Activated CD8-positive, alpha-beta T cell treated with anti-CD3 and anti-CD28 coated beads for 36 hours (primary cell): Measurements from ENCODE around the gene AP4B1. TPM values are rescaled to one million over a fixed set of nuclear protein-coding genes. Genes with fewer than 3 reads are reported as not detected.

Experiments used
- ATAC-seq: fragments of 200-7000 bp; cut with Tn5 transposase; one replicate; pipeline ENCODE4 v1.10.0; 2021; ENCODE audit warnings: mild to moderate bottlenecking, moderate library complexity
- CTCF ChIA-PET: fragments of 350-600 bp; sonication (Branson Sonifier 250); formaldehyde crosslinking; loops from one replicate; lab custom pipeline; 2021; ENCODE audit warnings: antibody characterized with exemption; lab: Charles Lee
- POLR2A ChIA-PET: fragments of 350-600 bp; sonication (Branson Sonifier 250); formaldehyde crosslinking; loops from one replicate; lab custom pipeline; 2021; ENCODE audit warnings: antibody characterized with exemption; lab: Charles Lee
- DNase-seq: peaks from one replicate; pipeline ENCODE4 v3.0.0-alpha.2; 2020
- H3K27ac Mint-ChIP-seq: one replicate; pipeline ENCODE4 v1.8.0; 2021; ENCODE audit warnings: mild to moderate bottlenecking, mixed read lengths
- H3K27me3 Mint-ChIP-seq: one replicate; pipeline ENCODE4 v1.8.0; 2021; ENCODE audit warnings: mixed read lengths
- H3K36me3 Mint-ChIP-seq: one replicate; pipeline ENCODE4 v1.8.0; 2021; ENCODE audit warnings: low read depth, mixed read lengths
- H3K4me1 Mint-ChIP-seq: one replicate; pipeline ENCODE4 v1.8.0; 2021; ENCODE audit warnings: low read depth, mixed read lengths
- H3K4me3 Mint-ChIP-seq: one replicate; pipeline ENCODE4 v1.8.0; 2021; ENCODE audit warnings: mild to moderate bottlenecking, moderate library complexity, mixed read lengths
- H3K9me3 Mint-ChIP-seq: one replicate; pipeline ENCODE4 v1.8.0; 2021; ENCODE audit warnings: mixed read lengths
- CTCF ChIP-seq: fragments of 200-600 bp; IDR thresholded peaks from one replicate; pipeline ENCODE4 v1.8.0; 2022; ENCODE audit warnings: antibody characterized with exemption, mild to moderate bottlenecking
- intact Hi-C: fragments of 100-400 bp; cut with micrococcal nuclease; formaldehyde crosslinking; loops from one replicate; pipeline ENCODE4 v1.10.0; 2022
- total RNA-seq, 2 experiments: library from RNA; stranded (reverse); gene quantifications; one replicate each; pipeline ENCODE4 v1.2.3, GENCODE V29; 2021

AP4B1 gene
- total RNA-seq, 2 experiments from 2014 or later = 38.2 to 38.5 TPM

GRCh38 chr1:113871597-113872113 lies 32.9 kb downstream of the AP4B1 start, which contains the start of gene PTPN22:
PTPN22 (minus strand) TSS chr1:113871712.
- Mint-ChIP-seq H3K27ac (peak within 1 kb of the TSS; percentile 98), H3K4me3 (peak within 1 kb of the TSS; percentile 91), H3K27me3 (no peaks in the 10 kb centered on the region), H3K9me3 (no peaks in the 10 kb centered on the region), H3K4me1 (peaks cover 61% of the 10 kb centered on the region), H3K36me3 (peaks cover 33% of the 10 kb centered on the region)
- intact Hi-C loops = loop anchor here (1.0 to 5.0 kb wide), 2 partner anchors 33 to 61 kb away; partner anchors contain the start of gene AP4B1
- ATAC-seq (peak; percentile 79), DNase-seq (peak; percentile 91)
- no peak for TF ChIP-seq CTCF
- ChIA-PET POLR2A (interaction anchor here (1.1 to 6.2 kb wide), 3 partner anchors 33 to 58 kb away, joined by 5 to 34 read pairs (median 7); partner anchors contain the start of genes AP4B1 and HIPK1), CTCF (no interaction called here)

GRCh38 chr1:113870778-113871177 lies 33.8 kb downstream of the AP4B1 start:
- H3K9me3 Mint-ChIP-seq = no peaks in the 10 kb centered on the region
- peaks cover 60% of the 10 kb centered on the region for H3K4me1 Mint-ChIP-seq
- peak overlapping the region; percentile 91 for H3K4me3 Mint-ChIP-seq
- ChIA-PET POLR2A (interaction anchor here (1.0 to 6.2 kb wide), 7 partner anchors 12 to 59 kb away, joined by 3 to 34 read pairs (median 4); partner anchors contain the start of genes AP4B1, HIPK1 and RSBN1), CTCF (interaction anchor here (1.0 to 3.0 kb wide), 7 partner anchors 10 to 59 kb away, joined by 3 to 18 read pairs (median 7); partner anchors contain the start of genes AP4B1 and BCL2L15)
- no peak for ATAC-seq
- peaks cover 36% of the 10 kb centered on the region for H3K36me3 Mint-ChIP-seq
- peak overlapping the region; percentile 98 for H3K27ac Mint-ChIP-seq
- no peaks in the 10 kb centered on the region for H3K27me3 Mint-ChIP-seq
- peak; percentile 53 for DNase-seq
- no peak for TF ChIP-seq CTCF
- intact Hi-C loops = loop anchor here (1.0 to 5.0 kb wide), 2 partner anchors 34 to 62 kb away; partner anchors contain the start of gene AP4B1

GRCh38 chr1:113868387-113869083 lies 36.1 kb downstream of the AP4B1 start:
- H3K9me3 Mint-ChIP-seq = no peaks in the 10 kb centered on the region
- ChIA-PET POLR2A (interaction anchor here (0.6 to 6.2 kb wide), 10 partner anchors 9 to 63 kb away, joined by 3 to 34 read pairs (median 5); partner anchors contain the start of genes AP4B1 and HIPK1), CTCF (interaction anchor here (0.6 to 3.0 kb wide), 9 partner anchors 8 to 108 kb away, joined by 3 to 18 read pairs (median 5); partner anchors contain the start of gene AP4B1)
- TF ChIP-seq CTCF = no peak
- intact Hi-C loops = no loop called here
- no peaks in the 10 kb centered on the region for H3K27me3 Mint-ChIP-seq
- ATAC-seq (peak; percentile 59), DNase-seq (peak; percentile 31)
- H3K27ac Mint-ChIP-seq = peak overlapping the region; percentile 98
- H3K36me3 Mint-ChIP-seq = peaks cover 49% of the 10 kb centered on the region
- H3K4me1 Mint-ChIP-seq = peaks cover 54% of the 10 kb centered on the region
- peak overlapping the region; percentile 91 for H3K4me3 Mint-ChIP-seq

- intact Hi-C loops = loop anchor here (5.0 kb wide), 1 partner anchor 91 kb away; no protein-coding TSS in a partner anchor
- Mint-ChIP-seq H3K4me1 (peaks cover 51% of the 10 kb centered on the region), H3K27me3 (no peaks in the 10 kb centered on the region), H3K4me3 (no peak overlapping the region), H3K36me3 (peaks cover 48% of the 10 kb centered on the region), H3K9me3 (no peaks in the 10 kb centered on the region), H3K27ac (no peak overlapping the region)
- ChIA-PET CTCF (interaction anchor here (1.6 to 1.9 kb wide), 2 partner anchors 21 to 43 kb away, joined by 3 to 5 read pairs; partner anchors contain the start of gene AP4B1), POLR2A (interaction anchor here (1.2 to 1.9 kb wide), 3 partner anchors 8 to 35 kb away, joined by 3 to 5 read pairs (median 4); no protein-coding TSS in a partner anchor)
- TF ChIP-seq CTCF = no peak
- ATAC-seq (no peak), DNase-seq (no peak)
These were observed 43.0 kb downstream of the AP4B1 start for GRCh38 chr1:113861641-113862040.
